Keratinocyte (primary cell): ENCODE measurements around the gene PLEKHB2.
"Not testable (repeated sequence)": the region's sequence is repeated elsewhere in the genome, so short reads cannot be mapped to it uniquely, and the experiment has no call there.

Experiments
- EZH2 ChIP-seq: IDR thresholded peaks from one replicate; pipeline ENCODE4 v1.6.1; 2012; ENCODE audit warnings: inconsistent platforms, mild to moderate bottlenecking, low read length, moderate library complexity
- TF ChIP-seq, protein P1 (sequence below), 3 experiments: IDR thresholded peaks in 1 of 3; conservative IDR thresholded peaks in 1 of 3; optimal IDR thresholded peaks in 1 of 3; 2 replicates in 2 of 3; 3 replicates in 1 of 3; pipeline versions ENCODE3 to v1.5.1; 2011; ENCODE audit warnings: low read length in 3 of 3, mild to moderate bottlenecking in 3 of 3, moderate library complexity in 2 of 3, control low read depth in 1 of 3, inconsistent platforms in 1 of 3; ENCODE audit not compliant: insufficient read depth in 2 of 3; ENCODE audit errors: extremely low read depth in 1 of 3

DNA sequence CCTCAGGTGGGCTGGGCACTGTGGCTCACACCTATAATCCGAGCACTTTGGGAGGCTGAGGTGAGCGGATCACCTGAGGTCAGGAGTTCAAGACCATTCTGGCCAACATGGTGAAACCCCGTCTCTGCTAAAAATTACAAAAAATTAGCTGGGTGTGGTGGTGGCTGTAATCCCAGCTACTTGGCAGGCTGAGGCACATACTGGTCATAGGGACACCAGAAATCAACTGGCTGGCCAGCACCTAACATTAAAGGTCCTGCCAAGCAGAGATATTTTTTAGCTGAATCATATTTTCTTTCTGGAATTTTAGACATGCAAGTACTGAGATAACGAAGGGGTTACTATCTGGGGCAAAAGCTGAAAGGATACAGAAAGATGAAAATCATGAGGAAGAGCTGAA, 76.3 kb downstream of the PLEKHB2 start:
- TF ChIP-seq, protein P1, sequence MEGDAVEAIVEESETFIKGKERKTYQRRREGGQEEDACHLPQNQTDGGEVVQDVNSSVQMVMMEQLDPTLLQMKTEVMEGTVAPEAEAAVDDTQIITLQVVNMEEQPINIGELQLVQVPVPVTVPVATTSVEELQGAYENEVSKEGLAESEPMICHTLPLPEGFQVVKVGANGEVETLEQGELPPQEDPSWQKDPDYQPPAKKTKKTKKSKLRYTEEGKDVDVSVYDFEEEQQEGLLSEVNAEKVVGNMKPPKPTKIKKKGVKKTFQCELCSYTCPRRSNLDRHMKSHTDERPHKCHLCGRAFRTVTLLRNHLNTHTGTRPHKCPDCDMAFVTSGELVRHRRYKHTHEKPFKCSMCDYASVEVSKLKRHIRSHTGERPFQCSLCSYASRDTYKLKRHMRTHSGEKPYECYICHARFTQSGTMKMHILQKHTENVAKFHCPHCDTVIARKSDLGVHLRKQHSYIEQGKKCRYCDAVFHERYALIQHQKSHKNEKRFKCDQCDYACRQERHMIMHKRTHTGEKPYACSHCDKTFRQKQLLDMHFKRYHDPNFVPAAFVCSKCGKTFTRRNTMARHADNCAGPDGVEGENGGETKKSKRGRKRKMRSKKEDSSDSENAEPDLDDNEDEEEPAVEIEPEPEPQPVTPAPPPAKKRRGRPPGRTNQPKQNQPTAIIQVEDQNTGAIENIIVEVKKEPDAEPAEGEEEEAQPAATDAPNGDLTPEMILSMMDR (optimal IDR thresholded peaks at IDR 0.05 in 1 of 3, IDR thresholded peaks at IDR 0.05 in 1 of 3, conservative IDR thresholded peaks at IDR 0.05 in 1 of 3; ENCODE audit: extremely low read depth in 1 of 3, insufficient read depth in 2 of 3, low read length in 3 of 3): not testable (repeated sequence)
- TF ChIP-seq EZH2: not testable (repeated sequence)
